ENCODE data around the gene DPH2. TPM values are rescaled to one million over a fixed set of nuclear protein-coding genes. Genes with fewer than 3 reads are reported as not detected.

The DPH2 gene
- polyA plus RNA-seq, 1 donor from 2014 or later: 26.0 TPM

GRCh38 chr1:43977376-43978263 is 7.8 kb downstream of the DPH2 start:
- Histone ChIP-seq H3F3A (ENCODE audit: insufficient read depth, low read length, poor library complexity, severe bottlenecking) (no peaks in the 10 kb centered on the region), H3K9ac (ENCODE audit: low read length) (peak overlapping the region; percentile 76), H3K27me3 (ENCODE audit: insufficient read depth, low read depth, low read length) (no peaks in the 10 kb centered on the region), H3K9me3 (ENCODE audit: low read length) (no peaks in the 10 kb centered on the region), H3K27ac (ENCODE audit: low read length) (no peak overlapping the region), H3K4me3 (ENCODE audit: low read length) (peak overlapping the region; percentile 94), H3K36me3 (ENCODE audit: insufficient read depth, low read length) (no peaks in the 10 kb centered on the region), H3K9me2 (ENCODE audit: insufficient read depth, low read length) (no peaks in the 10 kb centered on the region), H4K20me1 (ENCODE audit: insufficient read depth) (peaks cover 3% of the 10 kb centered on the region), H3K79me2 (replicated peaks; ENCODE audit: insufficient read depth, low read length) (peaks cover 40% of the 10 kb centered on the region), H3K4me2 (ENCODE audit: low read length) (no peak overlapping the region), H2AFZ (ENCODE audit: low read depth, low read length) (no peak overlapping the region)
- TF ChIP-seq EP300 (conservative IDR thresholded peaks at IDR 0.05; ENCODE audit: poor library complexity, severe bottlenecking): no peak
- TF ChIP-seq REST (IDR thresholded peaks at IDR 0.05; ENCODE audit: borderline replicate concordance): no peak
- TF ChIP-seq CTCF (IDR thresholded peaks at IDR 0.05; ENCODE audit: poor library complexity, severe bottlenecking): no peak
- no peak for TF ChIP-seq EZH2 (IDR thresholded peaks at IDR 0.05; ENCODE audit: borderline replicate concordance, insufficient read depth, low read length, poor library complexity, severe bottlenecking)
- TF ChIP-seq SMC3 (conservative IDR thresholded peaks at IDR 0.05; ENCODE audit: poor library complexity): no peak
- TF ChIP-seq TAF1 (IDR thresholded peaks at IDR 0.05; ENCODE audit: low read depth): no peak
- no peak for TF ChIP-seq POLR2AphosphoS5 (IDR thresholded peaks at IDR 0.05)
- TF ChIP-seq MXI1 (conservative IDR thresholded peaks at IDR 0.05; ENCODE audit: poor library complexity, severe bottlenecking): no peak
- no peak for TF ChIP-seq RAD21 (conservative IDR thresholded peaks at IDR 0.05)

GRCh38 chr1:43978264-43978550 is 8.4 kb downstream of the DPH2 start:
- TF ChIP-seq EP300 (conservative IDR thresholded peaks at IDR 0.05; ENCODE audit: poor library complexity, severe bottlenecking) (no peak), CTCF (IDR thresholded peaks at IDR 0.05; ENCODE audit: poor library complexity, severe bottlenecking) (no peak), TAF1 (IDR thresholded peaks at IDR 0.05; ENCODE audit: low read depth) (no peak), SMC3 (conservative IDR thresholded peaks at IDR 0.05; ENCODE audit: poor library complexity) (no peak), MXI1 (conservative IDR thresholded peaks at IDR 0.05; ENCODE audit: poor library complexity, severe bottlenecking) (no peak), POLR2AphosphoS5 (IDR thresholded peaks at IDR 0.05) (no peak), REST (IDR thresholded peaks at IDR 0.05; ENCODE audit: borderline replicate concordance) (no peak), EZH2 (IDR thresholded peaks at IDR 0.05; ENCODE audit: borderline replicate concordance, insufficient read depth, low read length, poor library complexity, severe bottlenecking) (no peak), RAD21 (conservative IDR thresholded peaks at IDR 0.05) (no peak)
- no peak overlapping the region for H3K27ac ChIP-seq (ENCODE audit: low read length)
- H4K20me1 ChIP-seq (ENCODE audit: insufficient read depth): peaks cover 3% of the 10 kb centered on the region
- H3K27me3 ChIP-seq (ENCODE audit: insufficient read depth, low read depth, low read length): no peaks in the 10 kb centered on the region
- H3K9me2 ChIP-seq (ENCODE audit: insufficient read depth, low read length): no peaks in the 10 kb centered on the region
- H3K79me2 ChIP-seq (replicated peaks; ENCODE audit: insufficient read depth, low read length): peaks cover 40% of the 10 kb centered on the region
- no peak overlapping the region for H2AFZ ChIP-seq (ENCODE audit: low read depth, low read length)
- H3K9ac ChIP-seq (ENCODE audit: low read length): peak overlapping the region; percentile 76
- no peaks in the 10 kb centered on the region for H3K36me3 ChIP-seq (ENCODE audit: insufficient read depth, low read length)
- no peaks in the 10 kb centered on the region for H3F3A ChIP-seq (ENCODE audit: insufficient read depth, low read length, poor library complexity, severe bottlenecking)
- H3K9me3 ChIP-seq (ENCODE audit: low read length): no peaks in the 10 kb centered on the region
- H3K4me3 ChIP-seq (ENCODE audit: low read length): peak overlapping the region; percentile 79
- peak overlapping the region; percentile 82 for H3K4me2 ChIP-seq (ENCODE audit: low read length)
